DND-41 (cell line): ENCODE results near the gene SLC35F3.

ENCODE experiments used
- ATAC-seq: fragments of 200-7000 bp; cut with Tn5 transposase; 3 replicates; pipeline ENCODE4 v1.9.1; 2021; ENCODE audit warnings: low read depth; ENCODE audit not compliant: insufficient read depth
- DNase-seq: peaks from one replicate; pipeline ENCODE4 v3.0.0-alpha.2; 2020
- H2AFZ ChIP-seq: 2 replicates; pipeline ENCODE4 v1.6.0; 2012; ENCODE audit warnings: low read depth, low read length
- H3K27ac ChIP-seq: 2 replicates; pipeline ENCODE4 v1.5.1; 2012; ENCODE audit warnings: low read length, inconsistent platforms
- H3K27me3 ChIP-seq: fragments of 200-600 bp; sonication (generic); 2 replicates; pipeline ENCODE4 v1.6.0; 2012; ENCODE audit warnings: low read length, mild to moderate bottlenecking, inconsistent platforms; ENCODE audit not compliant: insufficient read depth, poor library complexity
- H3K36me3 ChIP-seq: 2 replicates; pipeline ENCODE4 v1.5.1; 2012; ENCODE audit warnings: low read length, inconsistent platforms; ENCODE audit not compliant: insufficient read depth
- H3K4me1 ChIP-seq: 2 replicates; pipeline ENCODE4 v1.5.1; 2012; ENCODE audit warnings: mild to moderate bottlenecking, low read length; ENCODE audit not compliant: insufficient read depth
- H3K4me2 ChIP-seq: 2 replicates; pipeline ENCODE4 v1.6.0; 2012; ENCODE audit warnings: mild to moderate bottlenecking, moderate library complexity, low read length, inconsistent platforms; ENCODE audit not compliant: insufficient read depth
- H3K4me3 ChIP-seq, 2 experiments: fragments of 200-600 bp in 1 of 2; shearing (Covaris generic) in 1 of 2; 2 replicates each; pipeline ENCODE4 v1.5.1; 2012 to 2016; ENCODE audit warnings: inconsistent platforms in 2 of 2, low read length in 2 of 2, mild to moderate bottlenecking in 2 of 2, low read depth in 1 of 2, moderate library complexity in 1 of 2
- H3K79me2 ChIP-seq: 2 replicates; pipeline ENCODE4 v1.6.0; 2012; ENCODE audit warnings: low read length, inconsistent platforms; ENCODE audit not compliant: insufficient read depth
- H3K9ac ChIP-seq: 2 replicates; pipeline ENCODE4 v1.6.0; 2012; ENCODE audit warnings: low read depth, mild to moderate bottlenecking, inconsistent platforms, low read length, moderate library complexity
- H3K9me3 ChIP-seq: 2 replicates; pipeline ENCODE4 v1.5.1; 2012; ENCODE audit warnings: low read length, moderate library complexity, mild to moderate bottlenecking, inconsistent platforms; ENCODE audit not compliant: insufficient read depth, severe bottlenecking
- H4K20me1 ChIP-seq: 2 replicates; pipeline ENCODE4 v1.6.0; 2012; ENCODE audit warnings: low read length; ENCODE audit not compliant: insufficient read depth
- EZH2 ChIP-seq: IDR thresholded peaks from 3 replicates; pipeline ENCODE4 v1.6.1; 2012; ENCODE audit warnings: borderline replicate concordance, low read depth, mild to moderate bottlenecking, moderate library complexity, low read length, inconsistent platforms; ENCODE audit not compliant: severe bottlenecking
- TF ChIP-seq, protein P1 (sequence below): IDR thresholded peaks from 2 replicates; pipeline ENCODE4 v1.5.1; 2012; ENCODE audit warnings: borderline replicate concordance, low read length, moderate library complexity, mild to moderate bottlenecking; ENCODE audit not compliant: poor library complexity, severe bottlenecking; ENCODE audit errors: extremely low read depth

SLC35F3 gene

DNA sequence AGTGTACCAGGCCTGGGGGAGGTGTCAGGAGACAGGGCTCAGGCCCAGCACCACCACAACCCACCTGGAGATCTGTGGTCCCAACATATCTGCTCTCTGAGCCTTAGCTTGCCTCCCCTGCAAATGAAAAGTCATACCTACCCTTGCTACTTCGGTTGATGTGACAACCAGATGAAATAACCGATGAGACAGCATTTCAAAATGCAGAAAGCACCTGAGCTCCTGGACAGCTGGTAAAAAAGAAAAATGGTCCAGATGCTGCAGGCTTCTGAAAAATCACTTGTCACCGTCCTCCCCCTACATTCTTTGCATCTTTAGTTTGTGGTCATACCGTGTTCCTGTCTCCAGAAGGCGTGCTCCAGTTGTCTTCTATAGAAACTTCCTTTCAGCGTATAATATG, 416.8 kb downstream of the SLC35F3 start:
- no peak for TF ChIP-seq EZH2
- TF ChIP-seq, protein P1, sequence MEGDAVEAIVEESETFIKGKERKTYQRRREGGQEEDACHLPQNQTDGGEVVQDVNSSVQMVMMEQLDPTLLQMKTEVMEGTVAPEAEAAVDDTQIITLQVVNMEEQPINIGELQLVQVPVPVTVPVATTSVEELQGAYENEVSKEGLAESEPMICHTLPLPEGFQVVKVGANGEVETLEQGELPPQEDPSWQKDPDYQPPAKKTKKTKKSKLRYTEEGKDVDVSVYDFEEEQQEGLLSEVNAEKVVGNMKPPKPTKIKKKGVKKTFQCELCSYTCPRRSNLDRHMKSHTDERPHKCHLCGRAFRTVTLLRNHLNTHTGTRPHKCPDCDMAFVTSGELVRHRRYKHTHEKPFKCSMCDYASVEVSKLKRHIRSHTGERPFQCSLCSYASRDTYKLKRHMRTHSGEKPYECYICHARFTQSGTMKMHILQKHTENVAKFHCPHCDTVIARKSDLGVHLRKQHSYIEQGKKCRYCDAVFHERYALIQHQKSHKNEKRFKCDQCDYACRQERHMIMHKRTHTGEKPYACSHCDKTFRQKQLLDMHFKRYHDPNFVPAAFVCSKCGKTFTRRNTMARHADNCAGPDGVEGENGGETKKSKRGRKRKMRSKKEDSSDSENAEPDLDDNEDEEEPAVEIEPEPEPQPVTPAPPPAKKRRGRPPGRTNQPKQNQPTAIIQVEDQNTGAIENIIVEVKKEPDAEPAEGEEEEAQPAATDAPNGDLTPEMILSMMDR: no peak
- H3K27ac ChIP-seq: no peak overlapping the region
- no peaks in the 10 kb centered on the region for H3K9me3 ChIP-seq
- DNase-seq: no peak
- H3K9ac ChIP-seq: no peak overlapping the region
- H4K20me1 ChIP-seq: no peaks in the 10 kb centered on the region
- no peak overlapping the region for H3K4me3 ChIP-seq
- H3K36me3 ChIP-seq: peaks cover 5% of the 10 kb centered on the region
- no peaks in the 10 kb centered on the region for H3K79me2 ChIP-seq
- H3K4me2 ChIP-seq: no peak overlapping the region
- ATAC-seq: peak; percentile 35; the same call in 1 of the 3 replicates
- H2AFZ ChIP-seq: no peak overlapping the region
- peaks cover 5% of the 10 kb centered on the region for H3K4me1 ChIP-seq
- no peaks in the 10 kb centered on the region for H3K27me3 ChIP-seq

DNA sequence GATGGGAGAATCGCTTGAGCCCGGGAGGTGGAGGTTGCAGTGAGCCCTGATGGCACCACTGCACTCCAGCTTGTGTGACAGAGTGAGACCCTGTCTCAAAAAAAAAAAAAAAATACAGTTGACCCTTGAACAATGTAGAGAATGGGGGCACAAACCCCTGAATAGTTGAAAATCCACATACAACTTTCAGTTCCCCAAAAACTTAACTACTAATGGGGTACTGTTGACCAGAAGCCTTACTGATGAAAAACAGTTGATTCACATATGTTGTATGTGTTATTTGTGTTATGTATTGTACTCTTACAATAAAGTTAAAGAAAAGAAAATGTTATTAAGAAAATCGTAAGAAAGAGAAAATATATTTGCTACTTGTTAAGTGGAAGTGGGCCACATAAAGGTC, 417.6 kb downstream of the SLC35F3 start:
- no peak for ATAC-seq
- no peak for DNase-seq
- no peaks in the 10 kb centered on the region for H3K79me2 ChIP-seq
- H3K9me3 ChIP-seq: no peaks in the 10 kb centered on the region
- H3K4me2 ChIP-seq: no peak overlapping the region
- no peak overlapping the region for H3K4me3 ChIP-seq
- H3K27me3 ChIP-seq: no peaks in the 10 kb centered on the region
- no peak for TF ChIP-seq EZH2
- TF ChIP-seq, protein P1: no peak
- no peak overlapping the region for H2AFZ ChIP-seq
- no peak overlapping the region for H3K27ac ChIP-seq
- no peak overlapping the region for H3K9ac ChIP-seq
- H4K20me1 ChIP-seq: no peaks in the 10 kb centered on the region
- H3K4me1 ChIP-seq: peaks cover 6% of the 10 kb centered on the region; the same call in 1 of the 2 replicates
- peaks cover 2% of the 10 kb centered on the region; the same call in 1 of the 2 replicates for H3K36me3 ChIP-seq

DNA sequence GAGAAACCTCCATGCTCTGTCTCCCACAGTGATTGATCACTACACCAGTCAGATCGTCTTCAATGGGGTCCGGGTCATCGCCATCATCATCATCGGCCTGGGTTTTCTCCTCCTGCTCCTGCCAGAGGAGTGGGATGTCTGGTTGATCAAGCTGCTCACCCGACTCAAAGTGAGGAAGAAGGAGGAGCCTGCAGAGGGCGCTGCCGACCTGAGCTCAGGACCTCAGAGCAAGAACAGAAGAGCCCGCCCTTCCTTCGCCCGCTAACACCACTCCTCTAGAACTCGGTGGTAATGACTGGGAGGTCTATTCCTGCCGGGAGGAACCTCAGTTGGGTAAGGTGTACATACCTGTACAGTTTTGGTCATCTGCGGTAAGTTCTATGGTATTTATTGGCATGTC, 418.5 kb downstream of the SLC35F3 start:
- H3K9ac ChIP-seq: no peak overlapping the region
- no peaks in the 10 kb centered on the region for H4K20me1 ChIP-seq
- no peaks in the 10 kb centered on the region for H3K79me2 ChIP-seq
- H3K27me3 ChIP-seq: no peaks in the 10 kb centered on the region
- peaks cover 6% of the 10 kb centered on the region; the same call in 1 of the 2 replicates for H3K4me1 ChIP-seq
- no peak for ATAC-seq
- no peak for TF ChIP-seq EZH2
- TF ChIP-seq, protein P1: peak; percentile 49
- no peak overlapping the region for H3K27ac ChIP-seq
- H2AFZ ChIP-seq: no peak overlapping the region
- no peak overlapping the region for H3K4me3 ChIP-seq
- peaks cover 2% of the 10 kb centered on the region; the same call in 1 of the 2 replicates for H3K36me3 ChIP-seq
- no peak overlapping the region for H3K4me2 ChIP-seq
- peak; percentile 30 for DNase-seq
- H3K9me3 ChIP-seq: no peaks in the 10 kb centered on the region

DNA sequence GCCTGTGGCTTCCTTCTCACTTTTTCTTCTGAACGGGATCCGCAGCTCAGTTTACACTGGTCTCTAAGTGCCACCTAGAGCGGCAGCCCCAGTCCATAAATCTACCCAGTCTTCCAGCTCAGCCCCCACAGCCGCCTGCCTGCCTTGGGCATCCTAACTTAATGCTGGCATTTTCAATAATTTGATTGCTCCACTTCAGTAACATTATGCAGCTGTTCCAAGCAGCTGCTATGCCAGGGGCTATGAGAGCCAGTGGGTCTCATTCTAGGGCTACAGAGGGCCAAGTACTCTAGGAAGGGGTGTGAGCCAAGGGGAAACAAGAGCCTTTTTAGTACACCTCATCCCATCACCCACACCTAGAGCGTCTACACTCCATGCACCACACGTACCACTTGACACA, 420.3 kb downstream of the SLC35F3 start:
- Histone ChIP-seq H3K9ac (no peak overlapping the region), H3K27ac (no peak overlapping the region), H4K20me1 (no peaks in the 10 kb centered on the region), H3K9me3 (no peaks in the 10 kb centered on the region), H3K79me2 (no peaks in the 10 kb centered on the region), H3K27me3 (no peaks in the 10 kb centered on the region), H3K4me1 (peaks cover 6% of the 10 kb centered on the region; the same call in 1 of the 2 replicates), H3K4me2 (no peak overlapping the region), H2AFZ (no peak overlapping the region), H3K36me3 (peaks cover 2% of the 10 kb centered on the region; the same call in 1 of the 2 replicates), H3K4me3 (no peak overlapping the region)
- TF ChIP-seq, protein P1: no peak
- TF ChIP-seq EZH2: no peak
- DNase-seq: no peak
- ATAC-seq: no peak
